ENCODE data around the gene ITPRID2. TPM values are rescaled to one million over a fixed set of nuclear protein-coding genes. Genes with fewer than 3 reads are reported as not detected.
A peak's percentile ranks its signal among the peaks of the same experiment; 100 is the strongest.

ITPRID2 gene
- total and polyA plus RNA-seq, 2 of the 13 experiments (the other 11 are each of a cell fraction or from before 2014, with no cell fraction given) = 44.8 to 62.3 TPM

DNA sequence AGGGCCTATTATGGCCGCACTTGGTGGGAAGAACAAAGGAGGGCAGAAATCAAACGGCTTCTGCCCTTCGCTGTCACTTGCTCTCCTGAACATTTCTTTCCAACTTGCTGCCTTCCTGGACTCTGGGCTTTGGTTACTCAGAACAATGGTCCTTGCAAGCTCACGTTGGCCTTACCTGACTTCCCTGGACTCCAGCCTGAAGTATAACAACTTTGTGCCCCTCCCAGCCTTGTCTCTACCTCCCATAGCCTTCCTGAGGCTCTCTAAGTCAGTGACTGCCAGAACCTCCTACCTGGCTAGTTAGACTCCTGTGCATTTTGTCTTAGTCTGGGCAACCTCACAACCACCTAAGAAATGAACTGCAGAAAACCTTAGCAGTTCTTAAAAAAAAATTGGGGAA, 30.2 kb upstream of the ITPRID2 start:
- H3K9ac ChIP-seq (ENCODE audit: insufficient read depth, low read depth, low read length) = no peak overlapping the region
- FAIRE-seq (no peak), DNase-seq (ENCODE audit: low spot score) (no peak), ATAC-seq (peak; percentile 62)
- no TSS peak for BruUV-seq (replicated peaks)
- H3K27ac ChIP-seq (ENCODE audit: extremely low read length, insufficient read depth, low read length) = no peak overlapping the region
- H4K20me1 ChIP-seq (ENCODE audit: insufficient read depth, low read length) = no peaks in the 10 kb centered on the region
- H3K36me3 ChIP-seq (replicated peaks in 1 of 2; ENCODE audit: control insufficient read depth in 1 of 2, insufficient read depth in 2 of 2, low read length in 2 of 2) = no peaks in the 10 kb centered on the region
- H3K4me3 ChIP-seq (replicated peaks in 1 of 3; ENCODE audit: insufficient read depth in 1 of 3, low read depth in 2 of 3, low read length in 3 of 3) = no peak overlapping the region
- peak overlapping the region; percentile 25 for H3K4me2 ChIP-seq (ENCODE audit: low read depth, low read length)
- 10% methylated on average over 4 of the region's 4 CpGs for WGBS (ENCODE audit: low lambda C conversion rate)
- no peak overlapping the region for H2AFZ ChIP-seq (ENCODE audit: low read length)
- TF ChIP-seq FOSL2 (CRISPR knock-in tag; IDR thresholded peaks at IDR 0.05) (no peak), ZNF547 (CRISPR knock-in tag; IDR thresholded peaks at IDR 0.05) (no peak), ZNF343 (CRISPR knock-in tag; IDR thresholded peaks at IDR 0.05) (no peak), HIVEP1 (CRISPR knock-in tag; IDR thresholded peaks at IDR 0.05) (no peak), MAFK (conservative IDR thresholded peaks at IDR 0.05 in 1 of 2, IDR thresholded peaks at IDR 0.05 in 1 of 2; ENCODE audit: low read length in 2 of 2) (no peak), MED8 (CRISPR knock-in tag; IDR thresholded peaks at IDR 0.05; ENCODE audit: insufficient replicate concordance) (no peak), GZF1 (CRISPR knock-in tag; IDR thresholded peaks at IDR 0.05) (no peak), ZFP1 (CRISPR knock-in tag; IDR thresholded peaks at IDR 0.05) (no peak), KAT7 (CRISPR knock-in tag; IDR thresholded peaks at IDR 0.05; ENCODE audit: borderline replicate concordance) (no peak), AKAP8 (CRISPR knock-in tag; IDR thresholded peaks at IDR 0.05) (no peak), MED13 (CRISPR knock-in tag; IDR thresholded peaks at IDR 0.05) (no peak)
- TF ChIP-seq, protein P1, sequence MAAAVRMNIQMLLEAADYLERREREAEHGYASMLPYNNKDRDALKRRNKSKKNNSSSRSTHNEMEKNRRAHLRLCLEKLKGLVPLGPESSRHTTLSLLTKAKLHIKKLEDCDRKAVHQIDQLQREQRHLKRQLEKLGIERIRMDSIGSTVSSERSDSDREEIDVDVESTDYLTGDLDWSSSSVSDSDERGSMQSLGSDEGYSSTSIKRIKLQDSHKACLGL (CRISPR knock-in tag; IDR thresholded peaks at IDR 0.05) = no peak
- TF ChIP-seq, protein P2, sequence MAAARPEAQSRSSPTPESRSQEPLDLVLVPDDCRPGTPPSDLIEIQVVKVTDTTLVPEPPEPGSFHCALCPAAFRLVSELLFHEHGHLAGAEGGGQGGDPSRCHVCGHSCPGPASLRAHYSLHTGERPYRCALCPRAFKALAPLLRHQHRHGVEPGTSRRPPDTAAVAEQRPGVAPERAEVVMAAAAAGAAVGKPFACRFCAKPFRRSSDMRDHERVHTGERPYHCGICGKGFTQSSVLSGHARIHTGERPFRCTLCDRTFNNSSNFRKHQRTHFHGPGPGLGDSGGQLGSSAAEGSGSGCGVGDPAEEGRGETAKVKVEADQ (CRISPR knock-in tag; IDR thresholded peaks at IDR 0.05; ENCODE audit: borderline replicate concordance) = no peak
- TF ChIP-seq, protein P3, sequence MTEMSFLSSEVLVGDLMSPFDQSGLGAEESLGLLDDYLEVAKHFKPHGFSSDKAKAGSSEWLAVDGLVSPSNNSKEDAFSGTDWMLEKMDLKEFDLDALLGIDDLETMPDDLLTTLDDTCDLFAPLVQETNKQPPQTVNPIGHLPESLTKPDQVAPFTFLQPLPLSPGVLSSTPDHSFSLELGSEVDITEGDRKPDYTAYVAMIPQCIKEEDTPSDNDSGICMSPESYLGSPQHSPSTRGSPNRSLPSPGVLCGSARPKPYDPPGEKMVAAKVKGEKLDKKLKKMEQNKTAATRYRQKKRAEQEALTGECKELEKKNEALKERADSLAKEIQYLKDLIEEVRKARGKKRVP (CRISPR knock-in tag; IDR thresholded peaks at IDR 0.05) = no peak
- H3K79me2 ChIP-seq (ENCODE audit: insufficient read depth, low read length) = no peaks in the 10 kb centered on the region
- in situ Hi-C loops (cut with HindIII; ENCODE audit: extremely low pct_ligation_motif_present, low pct_unique_long_range_greater_than_20kb) = no loop called here
- no peaks in the 10 kb centered on the region for H3K9me3 ChIP-seq (ENCODE audit: low read length)
- no peaks in the 10 kb centered on the region for H3K27me3 ChIP-seq (ENCODE audit: control insufficient read depth in 1 of 2, insufficient read depth in 2 of 2, low read length in 2 of 2)
- ChIA-PET POLR2A (no interaction called here), CTCF (ENCODE audit: low intra/inter-chr PET ratio, low total read pairs) (no interaction called here)
- intact Hi-C loops (cut with micrococcal nuclease; ENCODE audit: unreplicated experiment) = no loop called here
- H3K4me1 ChIP-seq (ENCODE audit: insufficient read depth, low read length) = 0 out of 2 replicates have a peak, but pooled peaks cover 5% of the 10 kb centered on the region
